T-helper 9 cell (primary cell): ENCODE measurements around the gene CTTNBP2.

ENCODE experiments used
- DNase-seq: peaks from one replicate; pipeline ENCODE4 v3.0.0-alpha.2; 2020

Gene CTTNBP2

GRCh38 chr7:117824592-117824991, 48.6 kb downstream of the CTTNBP2 start:
- DNase-seq: no peak

GRCh38 chr7:117819558-117819957, 53.7 kb downstream of the CTTNBP2 start:
- DNase-seq: no peak

- no peak for DNase-seq
Measured at GRCh38 chr7:117818232-117818631, 55.0 kb downstream of the CTTNBP2 start.

GRCh38 chr7:117816727-117817126, 56.5 kb downstream of the CTTNBP2 start:
- DNase-seq: no peak

- no peak for DNase-seq
Measured at GRCh38 chr7:117811696-117812095, 61.5 kb downstream of the CTTNBP2 start.

GRCh38 chr7:117810642-117811512, 62.4 kb downstream of the CTTNBP2 start:
- no peak for DNase-seq

GRCh38 chr7:117809958-117810357, 63.3 kb downstream of the CTTNBP2 start:
- no peak for DNase-seq

GRCh38 chr7:117808910-117809705, 64.1 kb downstream of the CTTNBP2 start:
- DNase-seq: no peak

- DNase-seq: no peak
Measured at GRCh38 chr7:117808341-117808757, 64.9 kb downstream of the CTTNBP2 start.

- DNase-seq: no peak
Measured at GRCh38 chr7:117807676-117808075, 65.6 kb downstream of the CTTNBP2 start.

GRCh38 chr7:117806011-117806410, 67.2 kb downstream of the CTTNBP2 start:
- DNase-seq: no peak

GRCh38 chr7:117805241-117805640, 68.0 kb downstream of the CTTNBP2 start:
- DNase-seq: no peak

GRCh38 chr7:117803476-117803875, 69.8 kb downstream of the CTTNBP2 start:
- DNase-seq: no peak

- DNase-seq: no peak
Measured at GRCh38 chr7:117802660-117803059, 70.6 kb downstream of the CTTNBP2 start.

GRCh38 chr7:117800841-117801240, 72.4 kb downstream of the CTTNBP2 start:
- DNase-seq: no peak

- DNase-seq: no peak
Measured at GRCh38 chr7:117800406-117800805, 72.8 kb downstream of the CTTNBP2 start.

- no peak for DNase-seq
Measured at GRCh38 chr7:117796889-117797288, 76.4 kb downstream of the CTTNBP2 start.

- no peak for DNase-seq
Measured at GRCh38 chr7:117793976-117794375, 79.3 kb downstream of the CTTNBP2 start.

GRCh38 chr7:117793521-117793920, 79.7 kb downstream of the CTTNBP2 start:
- DNase-seq: no peak

GRCh38 chr7:117791877-117792780, 81.1 kb downstream of the CTTNBP2 start:
- DNase-seq: no peak

- DNase-seq: no peak
Measured at GRCh38 chr7:117790731-117791130, 82.5 kb downstream of the CTTNBP2 start.

- no peak for DNase-seq
Measured at GRCh38 chr7:117790251-117790650, 83.0 kb downstream of the CTTNBP2 start.

- no peak for DNase-seq
Measured at GRCh38 chr7:117785431-117785830, 87.8 kb downstream of the CTTNBP2 start.
